GM23338 (cell line): ENCODE results near the gene NAXE. TPM values are rescaled to one million over a fixed set of nuclear protein-coding genes. Genes with fewer than 3 reads are reported as not detected.

Experiments
- ATAC-seq: fragments of 200-7000 bp; cut with Tn5 transposase; 3 replicates; pipeline ENCODE4 v1.9.1; 2020
- DNase-seq: peaks from one replicate; pipeline ENCODE4 v3.0.0-alpha.2; 2015; ENCODE audit warnings: low spot score
- H2AFZ ChIP-seq: fragments of 200-600 bp; sonication (generic); 2 replicates; pipeline ENCODE4 v1.8.0; 2016; ENCODE audit warnings: antibody characterized with exemption, mild to moderate bottlenecking, moderate library complexity
- H3F3A ChIP-seq: fragments of 200-600 bp; sonication (generic); replicated peaks from 2 replicates; pipeline ENCODE4 v1.8.0; 2017; ENCODE audit warnings: antibody characterized with exemption, mixed run types, low read depth
- H3K27ac ChIP-seq: fragments of 200-600 bp; sonication (generic); 2 replicates; pipeline ENCODE4 v1.6.1; 2016; ENCODE audit warnings: low read depth
- H3K27me3 ChIP-seq: fragments of 200-600 bp; sonication (generic); 2 replicates; pipeline ENCODE4 v1.8.0; 2016; ENCODE audit warnings: mild to moderate bottlenecking, mixed run types, moderate library complexity; ENCODE audit not compliant: insufficient read depth
- H3K36me3 ChIP-seq: fragments of 200-600 bp; sonication (generic); 2 replicates; pipeline ENCODE4 v1.8.0; 2016; ENCODE audit warnings: mild to moderate bottlenecking; ENCODE audit not compliant: insufficient read depth
- H3K4me1 ChIP-seq: fragments of 200-600 bp; sonication (generic); 2 replicates; pipeline ENCODE4 v1.8.0; 2016; ENCODE audit warnings: mild to moderate bottlenecking, moderate library complexity; ENCODE audit not compliant: insufficient read depth
- H3K4me2 ChIP-seq: fragments of 200-600 bp; sonication (generic); 2 replicates; pipeline ENCODE4 v1.7.1; 2017; ENCODE audit warnings: mixed run types
- H3K4me3 ChIP-seq: fragments of 200-600 bp; sonication (generic); 2 replicates; pipeline ENCODE4 v1.6.1; 2016; ENCODE audit warnings: mixed run types
- H3K79me2 ChIP-seq: fragments of 200-600 bp; sonication (generic); replicated peaks from 2 replicates; pipeline ENCODE4 v1.8.0; 2017; ENCODE audit warnings: mild to moderate bottlenecking; ENCODE audit not compliant: insufficient read depth
- H3K9me2 ChIP-seq: fragments of 200-600 bp; sonication (generic); 2 replicates; pipeline ENCODE4 v1.8.0; 2017; ENCODE audit not compliant: insufficient read depth
- H4K20me1 ChIP-seq: fragments of 200-600 bp; sonication (generic); replicated peaks from 2 replicates; pipeline ENCODE4 v1.8.0; 2017; ENCODE audit warnings: mild to moderate bottlenecking; ENCODE audit not compliant: insufficient read depth
- H3K27ac Mint-ChIP-seq: 2 replicates; pipeline ENCODE4 v1.8.0; 2020; ENCODE audit warnings: inconsistent platforms, mild to moderate bottlenecking, moderate library complexity, mixed read lengths
- H3K27me3 Mint-ChIP-seq: 3 replicates; pipeline ENCODE4 v1.8.0; 2022; ENCODE audit warnings: low read depth, mild to moderate bottlenecking, moderate library complexity, mixed read lengths, inconsistent platforms; ENCODE audit not compliant: insufficient read depth, poor library complexity
- H3K36me3 Mint-ChIP-seq: 3 replicates; pipeline ENCODE4 v1.8.0; 2021; ENCODE audit warnings: low read depth, mild to moderate bottlenecking, inconsistent platforms, moderate library complexity, mixed read lengths
- H3K4me1 Mint-ChIP-seq: 3 replicates; pipeline ENCODE4 v1.8.0; 2020; ENCODE audit warnings: mild to moderate bottlenecking, inconsistent platforms, mixed read lengths
- H3K4me3 Mint-ChIP-seq: 3 replicates; pipeline ENCODE4 v1.8.0; 2021; ENCODE audit warnings: moderate library complexity, mild to moderate bottlenecking, inconsistent platforms, mixed read lengths
- H3K9me3 Mint-ChIP-seq: 3 replicates; pipeline ENCODE4 v1.8.0; 2020; ENCODE audit warnings: moderate library complexity, mild to moderate bottlenecking, inconsistent platforms, mixed read lengths
- CTCF ChIP-seq, 2 experiments: fragments of 200-600 bp in 1 of 2; sonication (generic) in 1 of 2; conservative IDR thresholded peaks; 2 replicates each; pipeline versions ENCODE4 v1.5.1 to v1.6.1; 2016 to 2017; ENCODE audit warnings: antibody characterized with exemption in 2 of 2, low read depth in 2 of 2, mild to moderate bottlenecking in 2 of 2, moderate library complexity in 1 of 2
- ETS1 ChIP-seq: IDR thresholded peaks from 2 replicates; pipeline ENCODE4 v1.6.1; 2016; ENCODE audit warnings: antibody characterized with exemption
- EZH2phosphoT487 ChIP-seq: fragments of 200-600 bp; sonication (generic); IDR thresholded peaks from one replicate; pipeline ENCODE4 v1.8.1; 2018; ENCODE audit warnings: antibody characterized with exemption; ENCODE audit not compliant: unreplicated experiment
- JUNB ChIP-seq: IDR thresholded peaks from one replicate; pipeline ENCODE4 v1.6.1; 2016; ENCODE audit warnings: antibody characterized with exemption; ENCODE audit not compliant: unreplicated experiment
- POLR2AphosphoS5 ChIP-seq: IDR thresholded peaks from 2 replicates; pipeline ENCODE4 v1.6.1; 2016; ENCODE audit warnings: antibody characterized with exemption, low read depth
- REST ChIP-seq: IDR thresholded peaks from one replicate; pipeline ENCODE4 v1.6.1; 2018; ENCODE audit warnings: antibody characterized with exemption; ENCODE audit not compliant: unreplicated experiment
- ZNF462 ChIP-seq: fragments of 250-450 bp; sonication (Bioruptor Pico); IDR thresholded peaks from 2 replicates; pipeline ENCODE4 v1.5.0; 2020; ENCODE audit warnings: mild to moderate bottlenecking, moderate library complexity
- polyA plus RNA-seq: library from polyadenylated mRNA; unstranded; fragments of >200 nt; fragmentation: Nextera tagmentation; extraction: Ambion mirVana; gene quantifications from 2 replicates; pipeline ENCODE4 v1.2.1, GENCODE V29; 2016
- total RNA-seq: library from RNA; depleted of rRNA; stranded (reverse); fragments of >200 nt; shearing (Covaris generic); gene quantifications from 2 replicates; pipeline ENCODE4 v1.2.3, GENCODE V29; 2014

NAXE gene
- total and polyA plus RNA-seq, 2 experiments from 2014 or later = 82.1 to 87.5 TPM

- TF ChIP-seq REST = no peak
Observed at GRCh38 chr1:156619582-156619955, 28.0 kb downstream of the NAXE start (continued).

GRCh38 chr1:156622581-156623297 is 31.2 kb downstream of the NAXE start:
- Histone ChIP-seq H3K79me2 (no peaks in the 10 kb centered on the region), H4K20me1 (no peaks in the 10 kb centered on the region), H3K27me3 (peaks cover 78% of the 10 kb centered on the region), H3K9me2 (no peaks in the 10 kb centered on the region), H3K4me2 (no peak overlapping the region), H3K27ac (no peak overlapping the region), H3F3A (peaks cover 14% of the 10 kb centered on the region; the same call in 1 of the 2 replicates), H3K4me3 (no peak overlapping the region), H3K4me1 (peaks cover 13% of the 10 kb centered on the region; the same call in 1 of the 2 replicates), H2AFZ (no peak overlapping the region), H3K36me3 (no peaks in the 10 kb centered on the region; the same call in 1 of the 2 replicates)
- DNase-seq = no peak
- Mint-ChIP-seq H3K27ac (no peak overlapping the region), H3K36me3 (no peaks in the 10 kb centered on the region), H3K27me3 (peaks cover 62% of the 10 kb centered on the region), H3K4me1 (peaks cover 13% of the 10 kb centered on the region), H3K9me3 (no peaks in the 10 kb centered on the region; the same call in 2 of the 3 replicates), H3K4me3 (peak overlapping the region; percentile 45; the same call in 2 of the 3 replicates)
- no peak for ATAC-seq
- no peak for TF ChIP-seq ZNF462 (CRISPR knock-in tag)
- TF ChIP-seq POLR2AphosphoS5 = no peak
- TF ChIP-seq EZH2phosphoT487 = no peak
- no peak for TF ChIP-seq CTCF (conservative IDR thresholded peaks at IDR 0.05; ENCODE audit: low read depth in 2 of 2)
- TF ChIP-seq ETS1 = no peak
- no peak for TF ChIP-seq JUNB
